ENCODE data around the gene HCAR3. TPM values are rescaled to one million over a fixed set of nuclear protein-coding genes. Genes with fewer than 3 reads are reported as not detected.

HCAR3 gene
- total and polyA plus RNA-seq, 2 experiments from 2014 or later: not detected

GRCh38 chr12:122732611-122733010, 16.0 kb upstream of the HCAR3 start:
- no peaks in the 10 kb centered on the region for H3F3A ChIP-seq (ENCODE audit: insufficient read depth)
- no peak overlapping the region for H2AFZ ChIP-seq
- no peaks in the 10 kb centered on the region for H3K9me2 ChIP-seq (ENCODE audit: insufficient read depth)
- in situ Hi-C loops (cut with MboI): no loop called here
- 67 to 79% methylated on average over 4 of the region's 4 CpGs for WGBS, 2 experiments (ENCODE audit: low coverage in 1 of 2, low lambda C conversion rate in 2 of 2, missing lambda C conversion rate in 2 of 2)
- peaks cover 5% of the 10 kb centered on the region; the same call in 1 of the 2 replicates for H3K27me3 ChIP-seq (replicated peaks; ENCODE audit: insufficient read depth)
- no peaks in the 10 kb centered on the region for H3K9me3 ChIP-seq (ENCODE audit: low read depth)
- no peaks in the 10 kb centered on the region for H3K36me3 ChIP-seq (ENCODE audit: low read depth)
- H3K9ac ChIP-seq: no peak overlapping the region
- TF ChIP-seq EZH2phosphoT487 (IDR thresholded peaks at IDR 0.05; ENCODE audit: insufficient read depth, low read depth) (no peak), EZH2 (IDR thresholded peaks at IDR 0.05; ENCODE audit: insufficient read depth, poor library complexity, severe bottlenecking) (no peak)
- no peaks in the 10 kb centered on the region for H4K20me1 ChIP-seq (ENCODE audit: insufficient read depth)
- no peaks in the 10 kb centered on the region for H3K79me2 ChIP-seq (ENCODE audit: insufficient read depth)
- H3K4me1 ChIP-seq (ENCODE audit: insufficient read depth): no peaks in the 10 kb centered on the region
- no peak overlapping the region for H3K4me2 ChIP-seq (ENCODE audit: unreplicated experiment)
- H3K27ac ChIP-seq: no peak overlapping the region
- DNase-seq: no peak
- no peak overlapping the region for H3K4me3 ChIP-seq

GRCh38 chr12:122732170-122732569, 15.6 kb upstream of the HCAR3 start:
- Histone ChIP-seq H3K9me3 (ENCODE audit: low read depth) (no peaks in the 10 kb centered on the region), H3K36me3 (ENCODE audit: low read depth) (no peaks in the 10 kb centered on the region), H3K9me2 (ENCODE audit: insufficient read depth) (no peaks in the 10 kb centered on the region), H3K4me1 (ENCODE audit: insufficient read depth) (no peaks in the 10 kb centered on the region), H4K20me1 (ENCODE audit: insufficient read depth) (no peaks in the 10 kb centered on the region), H2AFZ (no peak overlapping the region), H3K27me3 (replicated peaks; ENCODE audit: insufficient read depth) (peaks cover 5% of the 10 kb centered on the region; the same call in 1 of the 2 replicates), H3K27ac (no peak overlapping the region), H3K4me3 (no peak overlapping the region), H3K9ac (no peak overlapping the region), H3K4me2 (ENCODE audit: unreplicated experiment) (no peak overlapping the region), H3K79me2 (ENCODE audit: insufficient read depth) (no peaks in the 10 kb centered on the region), H3F3A (ENCODE audit: insufficient read depth) (no peaks in the 10 kb centered on the region)
- in situ Hi-C loops (cut with MboI): no loop called here
- DNase-seq: no peak
- no peak for TF ChIP-seq EZH2 (IDR thresholded peaks at IDR 0.05; ENCODE audit: insufficient read depth, poor library complexity, severe bottlenecking)
- TF ChIP-seq EZH2phosphoT487 (IDR thresholded peaks at IDR 0.05; ENCODE audit: insufficient read depth, low read depth): no peak
- WGBS, 2 experiments (ENCODE audit: low coverage in 1 of 2, low lambda C conversion rate in 2 of 2, missing lambda C conversion rate in 2 of 2): 93% methylated on average over 3 of the region's 3 CpGs

GRCh38 chr12:122730215-122731014, 13.8 kb upstream of the HCAR3 start, which contains the start of gene HCAR1:
TSS of gene HCAR1 (minus strand) at chr12:122730844. CDS start at chr12:122730339, 505 bp downstream.
- WGBS, 2 experiments (ENCODE audit: low coverage in 1 of 2, low lambda C conversion rate in 2 of 2, missing lambda C conversion rate in 2 of 2): 69 to 71% methylated on average over 32 of the region's 32 CpGs
- no peak within 1 kb of the TSS for H3K4me2 ChIP-seq (ENCODE audit: unreplicated experiment)
- no peak within 1 kb of the TSS for H3K4me3 ChIP-seq
- H4K20me1 ChIP-seq (ENCODE audit: insufficient read depth): no peaks in the 10 kb centered on the region
- H3K9ac ChIP-seq: no peak within 1 kb of the TSS
- no peak within 1 kb of the TSS for H2AFZ ChIP-seq
- no peak for TF ChIP-seq EZH2 (IDR thresholded peaks at IDR 0.05; ENCODE audit: insufficient read depth, poor library complexity, severe bottlenecking)
- no peak for TF ChIP-seq EZH2phosphoT487 (IDR thresholded peaks at IDR 0.05; ENCODE audit: insufficient read depth, low read depth)
- no peaks in the 10 kb centered on the region for H3F3A ChIP-seq (ENCODE audit: insufficient read depth)
- H3K9me2 ChIP-seq (ENCODE audit: insufficient read depth): no peaks in the 10 kb centered on the region
- no peak within 1 kb of the TSS for H3K27ac ChIP-seq
- no peaks in the 10 kb centered on the region for H3K9me3 ChIP-seq (ENCODE audit: low read depth)
- in situ Hi-C loops (cut with MboI): no loop called here
- no peak for DNase-seq
- peaks cover 5% of the 10 kb centered on the region; the same call in 1 of the 2 replicates for H3K27me3 ChIP-seq (replicated peaks; ENCODE audit: insufficient read depth)
- no peaks in the 10 kb centered on the region for H3K4me1 ChIP-seq (ENCODE audit: insufficient read depth)
- H3K36me3 ChIP-seq (ENCODE audit: low read depth): no peaks in the 10 kb centered on the region
- no peaks in the 10 kb centered on the region for H3K79me2 ChIP-seq (ENCODE audit: insufficient read depth)

GRCh38 chr12:122729583-122730214, 13.1 kb upstream of the HCAR3 start:
- Histone ChIP-seq H3K36me3 (ENCODE audit: low read depth) (no peaks in the 10 kb centered on the region), H3K9me2 (ENCODE audit: insufficient read depth) (no peaks in the 10 kb centered on the region), H3K4me1 (ENCODE audit: insufficient read depth) (no peaks in the 10 kb centered on the region), H3K4me3 (no peak overlapping the region), H3K4me2 (ENCODE audit: unreplicated experiment) (no peak overlapping the region), H2AFZ (no peak overlapping the region), H3F3A (ENCODE audit: insufficient read depth) (no peaks in the 10 kb centered on the region), H3K27me3 (replicated peaks; ENCODE audit: insufficient read depth) (peaks cover 5% of the 10 kb centered on the region; the same call in 1 of the 2 replicates), H3K27ac (no peak overlapping the region), H3K9me3 (ENCODE audit: low read depth) (no peaks in the 10 kb centered on the region), H3K79me2 (ENCODE audit: insufficient read depth) (no peaks in the 10 kb centered on the region), H4K20me1 (ENCODE audit: insufficient read depth) (no peaks in the 10 kb centered on the region), H3K9ac (no peak overlapping the region)
- TF ChIP-seq EZH2phosphoT487 (IDR thresholded peaks at IDR 0.05; ENCODE audit: insufficient read depth, low read depth) (no peak), EZH2 (IDR thresholded peaks at IDR 0.05; ENCODE audit: insufficient read depth, poor library complexity, severe bottlenecking) (no peak)
- WGBS, 2 experiments (ENCODE audit: low coverage in 1 of 2, low lambda C conversion rate in 2 of 2, missing lambda C conversion rate in 2 of 2): 77 to 81% methylated on average over 27 of the region's 27 CpGs
- in situ Hi-C loops (cut with MboI): no loop called here
- no peak for DNase-seq
